DMS79 (cell line): ENCODE data around the gene MALSU1.

Source experiments
- DNase-seq: peaks from one replicate; lab custom pipeline; 2025; lab: John Stamatoyannopoulos, UW

Gene MALSU1

DNA sequence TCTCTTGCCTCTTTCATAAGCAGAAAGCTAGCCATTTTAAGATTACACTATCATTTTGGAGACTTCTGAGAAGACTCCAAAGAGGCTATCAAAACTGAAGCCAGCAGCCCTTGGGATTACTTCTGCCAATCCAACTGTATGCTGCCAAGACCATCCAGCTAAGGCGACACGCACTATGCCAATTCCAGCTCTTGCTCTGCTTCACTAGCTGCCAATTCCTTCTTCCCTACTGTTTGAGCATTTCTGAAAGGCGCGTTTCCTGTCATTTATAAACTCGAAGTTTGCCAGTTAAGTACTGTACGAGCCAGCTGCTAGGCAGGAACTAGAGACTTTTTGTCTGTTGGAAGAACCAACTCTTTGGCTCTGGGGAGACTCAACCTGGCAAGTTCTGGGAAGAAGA, 36.5 kb downstream of the MALSU1 start:
- DNase-seq, result peak; percentile 71

GRCh38 chr7:23336086-23336485, 36.9 kb downstream of the MALSU1 start:
- no peak for DNase-seq

DNA sequence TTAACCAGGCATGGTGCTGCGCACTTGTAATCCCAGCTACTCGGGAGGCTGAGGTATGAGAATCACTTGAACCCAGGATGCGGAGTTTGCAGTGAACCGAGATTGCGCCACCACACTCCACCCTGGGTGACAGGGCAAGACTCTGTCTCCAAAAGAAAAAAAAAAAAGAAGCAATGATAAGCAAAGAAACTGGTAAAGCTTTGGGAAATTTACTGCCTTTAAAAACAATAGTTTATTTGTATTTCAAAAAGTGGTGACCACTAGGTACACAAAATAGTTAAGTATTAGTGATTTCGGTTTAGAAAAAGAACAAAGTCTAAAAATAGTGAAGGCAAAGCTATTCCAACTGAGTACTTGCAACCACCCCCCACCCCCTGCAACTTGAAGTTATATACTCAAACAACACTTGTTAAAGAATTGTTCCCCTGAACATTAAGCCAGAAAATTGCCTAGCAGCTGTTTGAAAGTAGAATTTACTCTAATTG, 37.7 kb downstream of the MALSU1 start:
- no peak for DNase-seq

GRCh38 chr7:23337374-23337773, 38.2 kb downstream of the MALSU1 start:
- no peak for DNase-seq

- DNase-seq, result no peak
Measured at GRCh38 chr7:23338439-23338838, 39.3 kb downstream of the MALSU1 start.

- DNase-seq, result no peak
Measured at GRCh38 chr7:23338863-23339262, 39.7 kb downstream of the MALSU1 start.

GRCh38 chr7:23341846-23342598, 42.9 kb downstream of the MALSU1 start:
- peak; percentile 76 for DNase-seq

DNA sequence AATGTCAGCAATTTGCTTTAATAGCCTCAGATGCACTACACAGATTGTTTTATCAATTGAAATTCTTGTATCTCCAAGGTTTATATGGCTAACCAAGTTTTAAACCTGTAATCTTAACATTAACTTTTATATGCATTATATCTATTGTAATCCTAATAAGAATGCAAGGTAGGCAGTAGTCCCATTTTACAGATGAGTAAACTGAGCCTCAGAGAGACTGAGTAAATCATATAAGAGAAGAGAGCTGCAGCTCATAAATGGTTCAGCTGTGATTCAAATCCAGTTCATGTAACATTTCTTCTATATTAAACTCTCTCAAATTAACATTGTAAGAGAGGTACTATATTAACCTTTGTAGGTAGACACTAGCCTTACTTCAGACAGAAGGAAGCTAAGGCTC, 44.0 kb downstream of the MALSU1 start:
- DNase-seq, result no peak

GRCh38 chr7:23343806-23344475, 44.8 kb downstream of the MALSU1 start:
- DNase-seq, result no peak

GRCh38 chr7:23345601-23346000, 46.5 kb downstream of the MALSU1 start:
- DNase-seq, result no peak

GRCh38 chr7:23346316-23346715, 47.2 kb downstream of the MALSU1 start:
- DNase-seq, result no peak

DNA sequence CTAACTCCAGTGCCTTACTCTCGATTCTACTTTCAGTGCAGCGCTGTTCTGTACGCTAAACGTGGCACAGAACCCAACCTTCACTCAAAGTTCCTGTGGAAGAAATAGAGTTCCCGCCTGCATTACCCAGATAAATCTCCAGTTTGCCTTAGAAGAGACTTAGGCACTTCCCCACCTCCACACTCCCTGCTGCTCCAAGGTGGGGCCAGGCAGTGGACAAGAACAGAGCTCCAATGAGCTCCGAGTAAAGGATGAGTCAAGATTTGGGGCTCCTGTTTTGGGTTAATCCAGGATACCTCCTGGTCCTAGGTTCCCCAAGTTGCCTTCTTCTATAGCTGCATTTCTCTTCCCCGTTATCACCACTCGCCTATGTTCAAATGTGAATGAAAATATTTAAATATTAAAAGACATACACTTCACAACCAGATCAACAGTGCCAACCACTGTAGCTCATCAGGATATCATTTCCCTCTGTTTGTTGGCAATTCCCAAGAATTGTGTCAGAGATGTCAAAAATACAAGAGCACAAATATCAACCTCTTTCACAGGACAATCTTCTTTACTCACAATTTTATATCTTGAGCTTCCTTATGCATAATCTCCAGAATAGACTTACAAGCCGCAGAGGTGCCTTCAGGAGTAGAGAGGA, 48.0 kb downstream of the MALSU1 start:
- DNase-seq, result no peak

DNA sequence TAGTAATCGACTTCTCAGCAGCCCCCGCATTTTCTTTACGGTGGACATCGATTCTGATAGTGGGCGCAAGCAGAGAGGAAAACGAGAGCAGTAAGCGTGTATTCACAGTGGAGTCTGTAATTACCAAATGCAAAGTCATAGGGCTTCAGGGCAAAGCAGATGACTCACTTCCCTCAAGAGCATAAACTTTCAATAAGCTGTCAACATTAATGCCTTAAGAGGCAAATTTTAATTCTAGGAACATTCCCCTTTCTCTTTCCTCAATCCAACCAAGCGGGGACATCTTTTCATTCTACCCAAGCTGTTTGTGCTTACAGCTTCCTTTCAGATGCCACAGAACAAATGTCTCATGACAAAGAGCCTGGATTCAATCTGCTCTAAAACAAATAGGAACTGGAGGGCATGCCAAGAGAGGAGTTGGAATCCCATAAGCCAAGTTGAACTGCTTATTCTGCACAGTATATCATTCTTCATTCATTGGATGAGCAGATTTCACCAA, 48.6 kb downstream of the MALSU1 start:
- no peak for DNase-seq

DNA sequence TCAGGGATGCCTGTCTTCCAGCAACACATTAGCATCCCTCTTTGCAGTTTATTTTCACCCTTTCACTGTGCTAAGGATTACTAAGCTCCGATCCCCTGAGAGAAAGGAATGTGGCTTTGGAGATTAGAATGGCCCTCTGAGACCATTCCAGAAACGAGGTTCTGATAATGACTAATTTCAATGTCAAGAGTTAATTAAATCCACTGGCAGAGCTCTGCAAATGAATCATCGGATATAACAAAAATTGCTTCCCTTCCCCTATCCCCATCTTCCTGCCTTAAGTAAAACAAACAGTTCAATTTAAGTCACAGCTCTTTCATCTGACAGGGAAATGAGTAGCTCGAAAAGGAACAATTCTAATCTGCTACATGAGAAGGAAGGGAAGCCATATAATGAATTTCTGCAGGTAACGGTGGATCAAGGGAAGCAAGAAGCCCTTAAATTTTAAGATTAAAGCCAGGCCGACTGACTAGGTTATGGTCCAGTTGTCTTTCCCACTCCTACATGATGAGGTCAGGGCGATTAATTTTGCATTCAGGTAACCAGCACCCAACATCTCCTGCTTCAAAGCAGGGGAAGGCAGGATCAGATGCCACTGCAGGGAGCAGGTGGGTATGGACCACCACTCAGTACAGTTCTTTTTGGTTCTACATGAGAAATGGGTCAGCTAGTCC, 50.5 kb downstream of the MALSU1 start:
- no peak for DNase-seq

GRCh38 chr7:23350466-23350865, 51.3 kb downstream of the MALSU1 start:
- DNase-seq, result no peak

- DNase-seq, result peak; percentile 59
Measured at GRCh38 chr7:23353172-23353571, 54.0 kb downstream of the MALSU1 start.

- DNase-seq, result no peak
Measured at GRCh38 chr7:23356168-23356567, 57.0 kb downstream of the MALSU1 start.

DNA sequence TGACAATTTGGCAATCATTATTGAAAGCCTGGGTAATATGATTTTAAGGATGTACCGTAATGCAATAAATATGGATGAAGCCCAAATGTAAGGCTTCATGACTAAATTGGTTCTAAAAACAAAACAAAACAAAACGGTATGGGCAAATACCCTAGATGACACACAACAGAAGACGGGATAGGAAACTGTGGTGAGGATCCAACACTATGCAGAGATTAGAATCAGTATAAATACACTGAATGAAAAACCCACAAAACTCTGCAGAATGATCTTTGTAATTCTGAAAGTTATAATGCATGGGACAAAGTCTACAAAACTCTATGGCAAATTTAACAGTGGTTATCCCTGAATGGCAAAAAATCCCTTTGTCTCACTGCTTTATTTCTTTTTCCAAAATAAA, 57.6 kb downstream of the MALSU1 start:
- no peak for DNase-seq

DNA sequence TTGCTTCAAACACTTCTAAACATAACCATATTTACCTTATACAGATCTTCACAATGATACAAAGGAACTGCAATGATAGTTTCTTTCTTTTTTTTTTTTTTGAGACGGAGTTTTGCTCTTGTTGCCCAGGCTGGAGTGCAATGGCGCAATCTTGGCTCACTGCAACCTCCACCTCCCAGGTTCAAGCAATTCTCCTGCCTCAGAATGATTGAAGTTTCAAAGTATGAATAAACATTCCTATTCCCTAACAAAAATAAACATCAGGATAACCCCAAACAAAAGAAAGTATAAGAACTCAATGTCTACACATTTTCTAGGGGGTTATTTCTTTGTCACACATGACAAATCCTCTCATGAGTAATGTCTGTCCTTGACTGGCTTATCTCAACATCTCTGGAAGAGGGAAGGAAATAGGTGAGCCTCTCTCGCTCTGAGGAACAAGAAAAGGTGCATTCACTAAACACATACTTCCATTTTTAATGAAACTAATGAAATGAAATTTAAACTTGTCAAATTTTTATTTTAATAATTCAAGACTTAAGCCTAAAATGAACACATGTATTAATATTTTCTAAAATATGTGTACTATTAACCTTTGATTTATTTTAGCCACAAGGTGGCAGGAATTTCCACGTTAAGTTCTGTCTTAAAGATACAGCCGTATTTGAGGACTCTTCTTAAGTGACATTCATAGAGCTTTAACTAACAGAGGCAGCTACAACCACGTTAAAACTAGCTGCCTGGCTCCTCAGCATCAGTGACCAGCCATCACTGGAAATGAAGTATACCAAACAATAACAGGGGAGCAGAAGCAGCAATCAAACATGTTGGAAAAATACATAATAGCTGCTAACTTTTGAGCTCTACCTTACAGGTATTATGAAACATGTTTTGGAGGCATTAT, 58.3 kb downstream of the MALSU1 start:
- DNase-seq, result no peak

DNA sequence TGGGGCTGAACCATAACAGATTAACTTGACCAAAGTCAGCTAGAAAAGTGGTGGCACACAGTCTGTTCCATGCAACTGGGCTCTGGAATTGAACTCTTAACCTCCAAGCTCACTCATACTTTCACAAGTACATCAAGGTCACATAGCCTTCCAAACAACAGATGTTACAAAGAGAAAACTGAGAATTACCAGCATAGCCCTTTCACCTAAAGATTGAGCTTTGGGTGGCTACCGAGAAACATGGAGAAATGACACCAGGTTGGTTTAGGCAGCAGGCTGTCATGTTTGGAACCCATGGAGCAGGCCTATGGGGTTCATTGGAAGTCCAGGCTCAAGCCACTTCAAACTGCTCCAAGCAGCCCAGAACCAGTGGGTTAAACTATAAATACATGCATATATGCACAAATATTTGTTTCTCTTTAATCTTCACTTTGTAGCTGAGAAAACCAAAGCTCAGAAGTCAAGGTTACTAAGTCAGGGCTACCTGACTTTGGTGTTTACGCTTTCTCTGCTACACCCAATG, 59.1 kb downstream of the MALSU1 start:
- DNase-seq, result no peak
